GM12872 (cell line): ENCODE results near the gene E2F1.
A peak's percentile ranks its signal among the peaks of the same experiment; 100 is the strongest.

Experiments used
- CTCF ChIP-seq: IDR thresholded peaks from 3 replicates; pipeline ENCODE4 v1.5.1; 2011; ENCODE audit warnings: low read depth, mild to moderate bottlenecking, low read length, moderate library complexity; ENCODE audit not compliant: insufficient read depth

The E2F1 gene

GRCh38 chr20:33686100-33686983, at the start of gene E2F1:
TSS of gene E2F1 (minus strand) at chr20:33686385. CDS start at chr20:33686264, 121 bp downstream.
- TF ChIP-seq CTCF, result 0 out of 3 replicates have a peak, but pooled peaks have one; percentile 24

- TF ChIP-seq CTCF, result no peak
Observed at GRCh38 chr20:33733654-33734576, 47.7 kb upstream of the E2F1 start.

- TF ChIP-seq CTCF, result peak; percentile 32; the same call in 1 of the 3 replicates
Observed at GRCh38 chr20:33732166-33732970, 46.2 kb upstream of the E2F1 start.

- peak; percentile 77 for TF ChIP-seq CTCF
Observed at GRCh38 chr20:33731693-33732165, 45.5 kb upstream of the E2F1 start, which contains the start of gene ZNF341. TSS of gene ZNF341 (plus strand) at chr20:33731996. CDS start at chr20:33732022, 26 bp downstream.

- no peak for TF ChIP-seq CTCF
Observed at GRCh38 chr20:33730946-33731692, 44.9 kb upstream of the E2F1 start.

- no peak for TF ChIP-seq CTCF
Observed at GRCh38 chr20:33729101-33729500, 42.9 kb upstream of the E2F1 start.
